Esophagus muscularis mucosa (tissue), 4 donors: Measurements from ENCODE around the gene PCBP3.

Experiments
- CTCF ChIP-seq, 3 experiments: fragments of 200-600 bp in 2 of 3; fragments of 450-650 bp in 1 of 3; sonication (generic) in 2 of 3; IDR thresholded peaks; one replicate each; pipeline ENCODE4 v1.5.1; 2017 to 2019; ENCODE audit warnings: antibody characterized with exemption in 3 of 3, mild to moderate bottlenecking in 2 of 3, moderate library complexity in 1 of 3
- EP300 ChIP-seq: sonication (generic); formaldehyde crosslinking; IDR thresholded peaks from one replicate; pipeline ENCODE4 v1.6.1; 2017; ENCODE audit warnings: antibody characterized with exemption
- POLR2A ChIP-seq: fragments of 450-650 bp; IDR thresholded peaks from one replicate; pipeline ENCODE4 v1.6.1; 2017; ENCODE audit warnings: antibody characterized with exemption, moderate library complexity, mild to moderate bottlenecking, low read depth
- POLR2AphosphoS5 ChIP-seq, 2 donors: sonication (generic); formaldehyde crosslinking; IDR thresholded peaks; one replicate each; pipeline ENCODE4 v1.6.1; 2017; ENCODE audit warnings: antibody characterized with exemption in 2 of 2

- TF ChIP-seq EP300 (no peak), CTCF (IDR thresholded peaks at IDR 0.05) (no peak), POLR2A (no peak), POLR2AphosphoS5 (IDR thresholded peaks at IDR 0.05) (no peak)
Measured at GRCh38 chr21:45887120-45887611, 243.6 kb downstream of the PCBP3 start.
